ACC112 (cell line): ENCODE data around the gene FAM120B.
A peak's percentile ranks its signal among the peaks of the same experiment; 100 is the strongest.

Source experiments
- H2AFZ ChIP-seq: fragments of 200-600 bp; sonication (generic); one replicate; pipeline ENCODE4 v1.6.0; 2017; ENCODE audit warnings: antibody characterized with exemption, low read length; ENCODE audit not compliant: unreplicated experiment
- H3K27ac ChIP-seq: fragments of 200-600 bp; sonication (generic); 2 replicates; pipeline ENCODE4 v1.5.1; 2014; ENCODE audit warnings: low read depth, mild to moderate bottlenecking, antibody characterized with exemption, low read length, moderate library complexity
- H3K27me3 ChIP-seq: fragments of 200-600 bp; sonication (generic); 2 replicates; pipeline ENCODE4 v1.6.1; 2014; ENCODE audit warnings: mild to moderate bottlenecking, antibody characterized with exemption, low read length, moderate library complexity, mixed read lengths; ENCODE audit not compliant: insufficient read depth
- H3K36me3 ChIP-seq: fragments of 200-600 bp; sonication (generic); 2 replicates; pipeline ENCODE4 v1.6.1; 2016; ENCODE audit warnings: mild to moderate bottlenecking, antibody characterized with exemption, low read length, moderate library complexity, mixed read lengths; ENCODE audit not compliant: insufficient read depth
- H3K4me1 ChIP-seq: fragments of 200-600 bp; sonication (generic); one replicate; pipeline ENCODE4 v1.6.1; 2016; ENCODE audit warnings: low read length, mixed read lengths; ENCODE audit not compliant: insufficient read depth, unreplicated experiment, control insufficient read depth
- H3K4me3 ChIP-seq: fragments of 200-600 bp; sonication (generic); 2 replicates; pipeline ENCODE4 v1.5.1; 2014; ENCODE audit warnings: mild to moderate bottlenecking, low read depth, low read length
- H3K79me2 ChIP-seq: fragments of 200-600 bp; sonication (generic); one replicate; pipeline ENCODE4 v1.6.0; 2016; ENCODE audit warnings: low read length; ENCODE audit not compliant: control insufficient read depth, unreplicated experiment, insufficient read depth

FAM120B gene

GRCh38 chr6:170288091-170288631 lies 18.4 kb upstream of the FAM120B start:
- Histone ChIP-seq H3K4me1 (no peaks in the 10 kb centered on the region), H3K27me3 (peaks cover 47% of the 10 kb centered on the region), H3K36me3 (no peaks in the 10 kb centered on the region), H3K27ac (no peak overlapping the region), H2AFZ (no peak overlapping the region), H3K79me2 (no peaks in the 10 kb centered on the region), H3K4me3 (no peak overlapping the region)

GRCh38 chr6:170288852-170289179 lies 17.7 kb upstream of the FAM120B start:
- H3K36me3 ChIP-seq, result no peaks in the 10 kb centered on the region
- H3K4me3 ChIP-seq, result no peak overlapping the region
- no peak overlapping the region for H3K27ac ChIP-seq
- H2AFZ ChIP-seq, result no peak overlapping the region
- H3K4me1 ChIP-seq, result no peaks in the 10 kb centered on the region
- H3K79me2 ChIP-seq, result no peaks in the 10 kb centered on the region
- H3K27me3 ChIP-seq, result peaks cover 54% of the 10 kb centered on the region

- Histone ChIP-seq H3K27ac (no peak overlapping the region), H2AFZ (peak overlapping the region; percentile 7), H3K27me3 (peaks cover 59% of the 10 kb centered on the region), H3K4me3 (peak overlapping the region; percentile 77), H3K79me2 (no peaks in the 10 kb centered on the region), H3K36me3 (no peaks in the 10 kb centered on the region), H3K4me1 (no peaks in the 10 kb centered on the region)
These were observed 17.2 kb upstream of the FAM120B start for GRCh38 chr6:170289180-170289931.

GRCh38 chr6:170289951-170290295 lies 16.6 kb upstream of the FAM120B start:
- Histone ChIP-seq H3K27ac (no peak overlapping the region), H3K79me2 (no peaks in the 10 kb centered on the region), H3K4me3 (peak overlapping the region; percentile 77), H3K4me1 (no peaks in the 10 kb centered on the region), H3K36me3 (no peaks in the 10 kb centered on the region), H2AFZ (peak overlapping the region; percentile 7), H3K27me3 (peaks cover 65% of the 10 kb centered on the region)

- no peak within 1 kb of the TSS for H3K27ac ChIP-seq
- H3K36me3 ChIP-seq, result no peaks in the 10 kb centered on the region
- peaks cover 70% of the 10 kb centered on the region for H3K27me3 ChIP-seq
- no peaks in the 10 kb centered on the region for H3K79me2 ChIP-seq
- H2AFZ ChIP-seq, result peak within 1 kb of the TSS; percentile 7
- H3K4me1 ChIP-seq, result no peaks in the 10 kb centered on the region
- H3K4me3 ChIP-seq, result peak within 1 kb of the TSS; percentile 77
These were observed 16.0 kb upstream of the FAM120B start, which contains the start of gene DLL1 for GRCh38 chr6:170290296-170291128. DLL1 (minus strand) TSS chr6:170291078; CDS start chr6:170290139, 939 bp downstream.

GRCh38 chr6:170291271-170292110 lies 15.1 kb upstream of the FAM120B start:
- H3K27ac ChIP-seq, result no peak overlapping the region
- H3K4me3 ChIP-seq, result peak overlapping the region; percentile 76
- H3K79me2 ChIP-seq, result no peaks in the 10 kb centered on the region
- H3K4me1 ChIP-seq, result no peaks in the 10 kb centered on the region
- peaks cover 77% of the 10 kb centered on the region for H3K27me3 ChIP-seq
- no peaks in the 10 kb centered on the region for H3K36me3 ChIP-seq
- H2AFZ ChIP-seq, result no peak overlapping the region

GRCh38 chr6:170292111-170292406 lies 14.5 kb upstream of the FAM120B start:
- no peak overlapping the region for H2AFZ ChIP-seq
- H3K36me3 ChIP-seq, result no peaks in the 10 kb centered on the region
- no peaks in the 10 kb centered on the region for H3K79me2 ChIP-seq
- peaks cover 82% of the 10 kb centered on the region for H3K27me3 ChIP-seq
- H3K4me1 ChIP-seq, result no peaks in the 10 kb centered on the region
- no peak overlapping the region for H3K27ac ChIP-seq
- H3K4me3 ChIP-seq, result peak overlapping the region; percentile 76

GRCh38 chr6:170292407-170293158 lies 14.0 kb upstream of the FAM120B start:
- H2AFZ ChIP-seq, result no peak overlapping the region

GRCh38 chr6:170293341-170294231 lies 13.0 kb upstream of the FAM120B start:
- no peak overlapping the region for H2AFZ ChIP-seq
- no peaks in the 10 kb centered on the region for H3K36me3 ChIP-seq
- no peaks in the 10 kb centered on the region for H3K4me1 ChIP-seq
- H3K27me3 ChIP-seq, result peaks cover 91% of the 10 kb centered on the region
- no peaks in the 10 kb centered on the region for H3K79me2 ChIP-seq
- peak overlapping the region; percentile 60 for H3K4me3 ChIP-seq
- no peak overlapping the region for H3K27ac ChIP-seq

More at GRCh38 chr6:170292407-170293158, 14.0 kb upstream of the FAM120B start:
- Histone ChIP-seq H3K27ac (no peak overlapping the region), H3K79me2 (no peaks in the 10 kb centered on the region), H3K4me3 (peak overlapping the region; percentile 76), H3K4me1 (no peaks in the 10 kb centered on the region), H3K27me3 (peaks cover 87% of the 10 kb centered on the region), H3K36me3 (no peaks in the 10 kb centered on the region)
